GM18867 (cell line): ENCODE results near the gene LIN7B.
"Not testable (repeated sequence)": the region's sequence is repeated elsewhere in the genome, so short reads cannot be mapped to it uniquely, and the experiment has no call there.

Source experiments
- ATAC-seq: cut with Tn5 transposase; IDR thresholded peaks from one replicate; pipeline ENCODE4 v1.9.1; 2021; ENCODE audit warnings: mild to moderate bottlenecking, moderate library complexity; ENCODE audit not compliant: unreplicated experiment

Gene LIN7B

GRCh38 chr19:49118565-49119410 lies 4.6 kb downstream of the LIN7B start, which contains the start of gene C19orf73:
TSS of gene C19orf73 (minus strand) at chr19:49119143. CDS start at chr19:49119022, 121 bp downstream.
- ATAC-seq = peak; percentile 75

GRCh38 chr19:49119411-49120324 lies 5.5 kb downstream of the LIN7B start, which contains the start of gene PPFIA3:
TSS of gene PPFIA3 (plus strand) at chr19:49119544. CDS start at chr19:49127874, 8,330 bp downstream.
- no peak for ATAC-seq

GRCh38 chr19:49120325-49120683 lies 6.1 kb downstream of the LIN7B start:
- ATAC-seq = no peak

- ATAC-seq = no peak
These were observed 6.7 kb downstream of the LIN7B start for GRCh38 chr19:49120868-49121267.

- ATAC-seq = not testable (repeated sequence)
These were observed 7.7 kb downstream of the LIN7B start for GRCh38 chr19:49121841-49122240.

- ATAC-seq = not testable (repeated sequence)
These were observed 9.1 kb downstream of the LIN7B start for GRCh38 chr19:49123285-49123684.

- ATAC-seq = no peak
These were observed 11.0 kb downstream of the LIN7B start for GRCh38 chr19:49125025-49125731.

GRCh38 chr19:49126575-49126974 lies 12.4 kb downstream of the LIN7B start:
- ATAC-seq = no peak

- not testable (repeated sequence) for ATAC-seq
These were observed 13.1 kb downstream of the LIN7B start for GRCh38 chr19:49127225-49127624.

- peak; percentile 84 for ATAC-seq
These were observed 13.7 kb downstream of the LIN7B start for GRCh38 chr19:49127674-49128544.

- no peak for ATAC-seq
These were observed 14.5 kb downstream of the LIN7B start for GRCh38 chr19:49128545-49129237.

GRCh38 chr19:49129238-49129583 lies 15.0 kb downstream of the LIN7B start:
- no peak for ATAC-seq

- no peak for ATAC-seq
These were observed 16.2 kb downstream of the LIN7B start for GRCh38 chr19:49130325-49130724.

GRCh38 chr19:49132974-49133609 lies 18.9 kb downstream of the LIN7B start:
- ATAC-seq = no peak

- no peak for ATAC-seq
These were observed 19.7 kb downstream of the LIN7B start for GRCh38 chr19:49133621-49134454.

GRCh38 chr19:49135686-49136085 lies 21.5 kb downstream of the LIN7B start:
- ATAC-seq = no peak

GRCh38 chr19:49136771-49137171 lies 22.6 kb downstream of the LIN7B start:
- no peak for ATAC-seq

GRCh38 chr19:49140951-49141350 lies 26.8 kb downstream of the LIN7B start:
- ATAC-seq = no peak
